ENCODE results near the gene NKX6-2. TPM values are rescaled to one million over a fixed set of nuclear protein-coding genes. Genes with fewer than 3 reads are reported as not detected.
A peak's percentile ranks its signal among the peaks of the same experiment; 100 is the strongest.

NKX6-2 gene
- total and polyA plus RNA-seq, 2 of the 8 experiments (the other 6 are each of a cell fraction or from before 2014, with no cell fraction given): 0.06 TPM; not detected in 1

GRCh38 chr10:132802048-132802447 is 16.1 kb upstream of the NKX6-2 start:
- no peak for TF ChIP-seq POU5F1 (IDR thresholded peaks at IDR 0.05; ENCODE audit: low read depth, low read length)
- Histone ChIP-seq H2AK5ac (ENCODE audit: low read depth, low read length) (no peak overlapping the region), H3K79me1 (ENCODE audit: low read depth, low read length) (no peaks in the 10 kb centered on the region), H3K4me1 (replicated peaks in 1 of 4; ENCODE audit: control insufficient read depth in 3 of 4, insufficient read depth in 4 of 4, low read length in 3 of 4) (no peaks in the 10 kb centered on the region), H3K56ac (replicated peaks; ENCODE audit: insufficient read length, low read depth, low read length) (no peak overlapping the region), H3K79me2 (ENCODE audit: control insufficient read depth in 1 of 2, insufficient read depth in 2 of 2, low read length in 2 of 2) (no peaks in the 10 kb centered on the region), H2BK120ac (replicated peaks; ENCODE audit: low read depth, low read length) (no peak overlapping the region), H4K8ac (ENCODE audit: extremely low read depth, insufficient read depth, low read length) (no peak overlapping the region), H3K18ac (ENCODE audit: extremely low read depth, low read length) (no peak overlapping the region), H4K20me1 (replicated peaks in 1 of 2; ENCODE audit: control insufficient read depth in 1 of 2, insufficient read depth in 2 of 2, low read length in 2 of 2) (no peaks in the 10 kb centered on the region), H3K4me3 (ENCODE audit: extremely low read depth in 1 of 4, insufficient read depth in 2 of 4, low read depth in 3 of 4, low read length in 4 of 4) (no peak overlapping the region), H2BK5ac (ENCODE audit: low read depth, low read length) (no peak overlapping the region), H2BK12ac (ENCODE audit: low read depth, low read length) (no peak overlapping the region), H3K4ac (replicated peaks; ENCODE audit: insufficient read length, low read depth, low read length) (no peak overlapping the region), H3K27ac (ENCODE audit: low read depth, low read length) (no peak overlapping the region), H4K91ac (replicated peaks; ENCODE audit: insufficient read length, low read length) (peak overlapping the region; percentile 27), H3K4me2 (ENCODE audit: insufficient read depth in 1 of 2, low read depth in 2 of 2, low read length in 2 of 2) (no peak overlapping the region), H3K14ac (ENCODE audit: insufficient read length) (no peak overlapping the region), H3K23ac (ENCODE audit: insufficient read length) (no peak overlapping the region), H2BK15ac (ENCODE audit: low read length) (no peak overlapping the region), H2AFZ (ENCODE audit: low read length) (no peak overlapping the region), H3K9me3 (ENCODE audit: insufficient read depth in 2 of 2, low read depth in 1 of 2, low read length in 1 of 2) (peaks cover 7% of the 10 kb centered on the region in 2 experiments; a peak in 3 of 4 replicates), H4K5ac (ENCODE audit: insufficient read length, low read depth, low read length) (no peak overlapping the region), H3K36me3 (ENCODE audit: control insufficient read depth in 2 of 4, insufficient read depth in 4 of 4, low read length in 3 of 4) (no peaks in the 10 kb centered on the region), H2BK20ac (ENCODE audit: low read length) (no peak overlapping the region), H3K23me2 (ENCODE audit: low read depth, low read length) (no peaks in the 10 kb centered on the region), H3K9ac (replicated peaks in 1 of 4; ENCODE audit: extremely low read depth in 1 of 4, low read depth in 3 of 4, low read length in 3 of 4) (no peak overlapping the region), H3K27me3 (replicated peaks in 1 of 4; ENCODE audit: control insufficient read depth in 3 of 4, extremely low read depth in 1 of 4, insufficient read depth in 3 of 4, low read length in 3 of 4) (no peaks in the 10 kb centered on the region)
- FAIRE-seq: no peak
- 96% methylated on average over 7 of the region's 8 CpGs; no CpG with 5 or more reads in 1 of the 2 experiments for WGBS, 2 experiments (ENCODE audit: extremely low coverage in 1 of 2, insufficient coverage in 1 of 2, insufficient read length in 1 of 2, insufficient replicate concordance in 2 of 2, low coverage in 1 of 2, low lambda C conversion rate in 2 of 2, missing lambda C conversion rate in 1 of 2)
- ChIA-PET CTCF (ENCODE audit: partially characterized antibody) (interaction anchor here (1.6 to 2.3 kb wide), 7 partner anchors 8 to 228 kb away, joined by 3 to 11 read pairs (median 6); no protein-coding TSS in a partner anchor), POLR2A (ENCODE audit: partially characterized antibody) (no interaction called here)
- no peak for DNase-seq (ENCODE audit: low read depth in 1 of 2, low spot score in 2 of 2)

Data from H1 (cell line).